ENCODE results near the gene IL6.

DNA sequence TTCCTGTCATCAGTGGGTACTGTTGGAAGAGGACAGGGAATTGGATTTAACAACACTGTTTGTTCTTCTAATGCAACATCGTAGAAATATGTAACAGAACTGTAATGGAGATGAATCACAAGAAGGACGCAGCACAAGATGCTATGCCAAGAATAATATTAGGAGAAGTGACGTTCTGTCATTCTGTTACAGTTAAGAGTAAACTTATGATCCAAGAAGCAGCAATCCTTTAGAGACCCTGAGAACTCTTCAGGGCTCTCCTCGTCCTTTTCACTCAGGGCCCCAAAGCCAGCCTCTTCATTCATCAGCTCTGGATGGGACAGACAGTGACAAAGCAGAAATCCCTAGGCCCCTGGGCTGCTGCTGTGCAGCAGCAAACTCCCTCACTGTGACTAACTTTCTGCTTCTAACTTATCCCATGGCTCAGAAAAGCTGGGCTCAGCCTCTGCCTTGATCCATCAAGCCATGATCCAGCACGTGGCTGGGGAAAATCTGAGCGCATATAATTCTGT lies 8.7 kb upstream of the IL6 start:
- TF ChIP-seq, protein P1, sequence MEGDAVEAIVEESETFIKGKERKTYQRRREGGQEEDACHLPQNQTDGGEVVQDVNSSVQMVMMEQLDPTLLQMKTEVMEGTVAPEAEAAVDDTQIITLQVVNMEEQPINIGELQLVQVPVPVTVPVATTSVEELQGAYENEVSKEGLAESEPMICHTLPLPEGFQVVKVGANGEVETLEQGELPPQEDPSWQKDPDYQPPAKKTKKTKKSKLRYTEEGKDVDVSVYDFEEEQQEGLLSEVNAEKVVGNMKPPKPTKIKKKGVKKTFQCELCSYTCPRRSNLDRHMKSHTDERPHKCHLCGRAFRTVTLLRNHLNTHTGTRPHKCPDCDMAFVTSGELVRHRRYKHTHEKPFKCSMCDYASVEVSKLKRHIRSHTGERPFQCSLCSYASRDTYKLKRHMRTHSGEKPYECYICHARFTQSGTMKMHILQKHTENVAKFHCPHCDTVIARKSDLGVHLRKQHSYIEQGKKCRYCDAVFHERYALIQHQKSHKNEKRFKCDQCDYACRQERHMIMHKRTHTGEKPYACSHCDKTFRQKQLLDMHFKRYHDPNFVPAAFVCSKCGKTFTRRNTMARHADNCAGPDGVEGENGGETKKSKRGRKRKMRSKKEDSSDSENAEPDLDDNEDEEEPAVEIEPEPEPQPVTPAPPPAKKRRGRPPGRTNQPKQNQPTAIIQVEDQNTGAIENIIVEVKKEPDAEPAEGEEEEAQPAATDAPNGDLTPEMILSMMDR (IDR thresholded peaks at IDR 0.05; ENCODE audit: insufficient read depth, low read length, poor library complexity, severe bottlenecking), result no peak
- TF ChIP-seq EZH2phosphoT487 (conservative IDR thresholded peaks at IDR 0.05; ENCODE audit: low read length), result no peak

Measured in SU-DHL-6 (cell line).